GM21381 (cell line): ENCODE measurements around the gene ANKS1B.
A peak's percentile ranks its signal among the peaks of the same experiment; 100 is the strongest.
"Not testable (repeated sequence)": the region's sequence is repeated elsewhere in the genome, so short reads cannot be mapped to it uniquely, and the experiment has no call there.

Experiments
- ATAC-seq: cut with Tn5 transposase; IDR thresholded peaks from one replicate; pipeline ENCODE4 v1.9.1; 2021; ENCODE audit warnings: mild to moderate bottlenecking, moderate library complexity; ENCODE audit not compliant: unreplicated experiment

Gene ANKS1B

GRCh38 chr12:99709116-99709515, 275.6 kb downstream of the ANKS1B start:
- no peak for ATAC-seq

GRCh38 chr12:99707883-99708282, 276.9 kb downstream of the ANKS1B start:
- no peak for ATAC-seq

- no peak for ATAC-seq
Observed at GRCh38 chr12:99706736-99707473, 277.8 kb downstream of the ANKS1B start.

- ATAC-seq: no peak
Observed at GRCh38 chr12:99704458-99704857, 280.3 kb downstream of the ANKS1B start.

DNA sequence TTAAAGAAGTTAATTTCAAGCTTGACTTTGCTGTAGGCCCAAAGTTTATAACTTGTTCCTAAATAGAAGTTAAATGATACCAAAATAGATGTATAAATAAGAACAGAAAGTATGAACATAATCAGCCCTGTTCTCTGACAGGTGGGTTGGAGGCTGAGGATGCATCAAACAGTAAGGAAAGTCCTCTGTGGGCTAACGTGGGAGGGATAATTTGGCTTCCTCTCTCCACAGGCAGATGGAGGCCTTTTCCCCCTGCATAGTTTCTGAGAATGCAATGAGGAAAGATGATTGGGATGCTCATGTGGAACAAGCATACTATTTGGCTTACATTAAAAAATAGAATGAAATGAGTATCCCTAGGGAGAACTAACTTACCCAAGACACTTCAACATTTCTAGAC, 280.7 kb downstream of the ANKS1B start:
- no peak for ATAC-seq

DNA sequence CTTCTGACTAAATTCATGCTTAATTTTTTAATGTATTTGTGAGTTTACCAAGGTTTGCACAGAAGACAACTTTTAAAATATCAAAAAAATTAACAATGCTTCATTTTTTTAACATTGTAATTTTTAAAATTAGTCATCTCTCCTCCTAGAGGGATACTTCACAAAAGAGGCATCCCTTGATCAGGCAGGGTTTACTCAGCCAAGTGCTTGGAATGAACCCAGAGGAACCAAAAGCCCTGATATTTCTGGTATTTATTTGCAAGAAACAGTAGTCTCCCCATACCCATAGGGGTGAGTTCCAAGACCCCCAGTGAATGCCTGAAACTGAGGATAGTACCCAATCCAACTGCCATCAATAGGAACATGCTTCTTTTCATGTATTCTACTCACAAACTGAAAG, 284.7 kb downstream of the ANKS1B start:
- ATAC-seq: no peak

DNA sequence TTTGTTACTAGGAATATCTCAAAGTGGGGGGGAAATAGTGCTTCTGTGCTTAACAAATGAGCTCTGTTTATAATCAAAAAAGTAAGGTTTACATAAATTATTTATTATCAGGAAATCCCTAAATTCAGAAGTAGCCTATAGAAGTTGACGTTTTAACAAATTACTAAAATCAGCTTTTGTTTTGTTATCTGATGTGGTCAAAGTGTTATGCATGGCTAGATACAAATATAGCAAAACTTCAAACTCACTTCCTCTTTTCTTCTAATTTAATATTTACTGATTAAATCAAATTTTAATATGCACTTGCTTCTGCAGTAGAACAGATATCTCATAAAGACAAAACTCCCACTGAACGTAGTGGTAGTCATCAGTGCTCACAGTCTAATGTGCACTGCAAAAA, 289.7 kb downstream of the ANKS1B start:
- no peak for ATAC-seq

- ATAC-seq: no peak
Observed at GRCh38 chr12:99686142-99686541, 298.6 kb downstream of the ANKS1B start.

- ATAC-seq: no peak
Observed at GRCh38 chr12:99680276-99680675, 304.5 kb downstream of the ANKS1B start.

DNA sequence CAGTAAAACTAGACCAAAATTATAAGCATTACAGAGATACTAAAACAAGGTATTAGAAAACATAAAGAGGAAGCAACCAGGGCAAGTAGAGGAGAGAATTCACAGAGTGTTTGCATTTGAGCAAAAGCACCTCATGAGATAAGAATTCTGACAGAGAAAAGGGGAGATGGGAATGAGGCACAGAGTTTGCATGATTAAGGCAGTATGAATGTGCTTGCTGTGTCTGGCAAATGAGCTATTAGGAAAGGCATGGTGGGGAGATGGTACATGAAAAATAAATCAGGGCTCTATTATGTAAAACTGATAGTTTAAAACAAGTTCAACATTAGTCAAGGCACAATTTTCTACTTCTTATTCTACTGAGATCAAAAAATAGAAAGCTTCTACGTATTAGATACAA, 314.1 kb downstream of the ANKS1B start:
- ATAC-seq: no peak

GRCh38 chr12:99658671-99659349, 325.9 kb downstream of the ANKS1B start:
- no peak for ATAC-seq

DNA sequence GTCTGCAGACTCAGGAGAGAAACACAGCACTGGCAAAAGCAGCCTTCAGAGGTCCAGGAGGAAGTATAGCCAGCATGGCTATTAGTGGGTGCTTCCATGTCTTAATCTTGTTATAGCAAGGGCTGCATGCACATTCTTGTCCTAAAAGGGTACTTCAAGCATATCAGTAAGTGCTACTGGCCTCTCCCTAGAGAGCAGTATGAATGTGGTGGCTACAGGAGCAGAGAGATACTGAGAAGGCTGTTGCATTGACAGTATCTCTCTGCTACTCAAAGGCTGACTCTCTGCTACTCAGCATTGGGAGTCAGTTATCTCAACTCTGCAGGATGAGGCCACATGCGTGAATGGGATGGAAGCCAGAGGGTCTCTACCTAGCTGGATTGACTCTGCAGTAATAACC, 335.2 kb downstream of the ANKS1B start:
- ATAC-seq: no peak

GRCh38 chr12:99648183-99648582, 336.6 kb downstream of the ANKS1B start:
- ATAC-seq: no peak

GRCh38 chr12:99647453-99647852, 337.3 kb downstream of the ANKS1B start, which contains the start of gene GARIN6:
GARIN6 (plus strand) TSS chr12:99647753; CDS start chr12:99648175, 422 bp downstream.
- ATAC-seq: no peak

DNA sequence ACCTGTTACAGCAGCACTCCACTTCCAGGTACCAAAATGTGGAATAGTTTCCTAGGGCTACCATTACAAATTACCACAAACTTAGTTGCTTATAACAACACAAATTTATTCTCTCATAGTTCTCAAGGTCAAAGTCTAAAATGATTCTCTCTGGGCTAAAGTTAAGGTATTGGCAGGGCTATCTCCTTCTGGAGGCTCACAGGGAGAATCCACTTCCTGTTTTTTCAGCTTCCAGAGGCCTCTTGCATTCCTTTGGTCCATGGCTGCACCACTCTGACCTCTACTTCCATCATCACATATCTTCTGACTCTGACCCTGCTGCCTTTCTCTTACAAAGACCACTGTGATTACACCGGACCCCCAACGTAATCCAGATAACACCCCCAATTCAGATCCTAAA, 340.1 kb downstream of the ANKS1B start:
- ATAC-seq: no peak

GRCh38 chr12:99627459-99627858, 357.3 kb downstream of the ANKS1B start:
- no peak for ATAC-seq

- not testable (repeated sequence) for ATAC-seq
Observed at GRCh38 chr12:99624591-99624990, 360.1 kb downstream of the ANKS1B start.

- no peak for ATAC-seq
Observed at GRCh38 chr12:99620159-99620479, 364.6 kb downstream of the ANKS1B start.

- ATAC-seq: peak; percentile 93
Observed at GRCh38 chr12:99619389-99620158, 365.2 kb downstream of the ANKS1B start.

DNA sequence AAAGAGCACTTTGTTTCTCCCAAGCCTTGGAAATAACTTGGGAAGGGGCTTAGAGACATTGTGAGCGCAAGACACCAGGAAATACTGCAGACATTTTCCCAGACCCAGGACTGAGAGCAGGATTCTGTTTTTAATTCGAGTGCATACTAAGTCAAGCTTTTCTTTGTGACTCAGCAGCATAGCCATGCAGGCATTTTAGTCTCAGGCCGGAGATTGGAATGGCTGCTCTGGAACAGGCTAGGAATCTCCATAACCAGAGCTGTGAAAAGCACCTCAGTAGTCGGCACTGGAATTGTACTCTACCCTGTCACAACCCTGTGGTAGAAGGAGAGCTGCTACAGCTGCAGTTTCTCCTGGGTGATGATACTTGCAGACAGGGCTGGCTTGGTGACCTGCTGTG, 366.1 kb downstream of the ANKS1B start:
- no peak for ATAC-seq

GRCh38 chr12:99611599-99611998, 373.1 kb downstream of the ANKS1B start:
- no peak for ATAC-seq

- no peak for ATAC-seq
Observed at GRCh38 chr12:99611117-99611516, 373.6 kb downstream of the ANKS1B start.
